Stimulated activated CD4-positive, alpha-beta T cell treated with anti-CD3 and anti-CD28 coated beads, TNF-alpha, amount 100 ng/mL, for 4 hours (primary cell): Measurements from ENCODE around the gene PMM2.

Experiments
- DNase-seq, 3 experiments: peaks; one replicate each; pipeline ENCODE4 v3.0.0-alpha.2; 2020; ENCODE audit warnings: low read depth in 3 of 3

The PMM2 gene

DNA sequence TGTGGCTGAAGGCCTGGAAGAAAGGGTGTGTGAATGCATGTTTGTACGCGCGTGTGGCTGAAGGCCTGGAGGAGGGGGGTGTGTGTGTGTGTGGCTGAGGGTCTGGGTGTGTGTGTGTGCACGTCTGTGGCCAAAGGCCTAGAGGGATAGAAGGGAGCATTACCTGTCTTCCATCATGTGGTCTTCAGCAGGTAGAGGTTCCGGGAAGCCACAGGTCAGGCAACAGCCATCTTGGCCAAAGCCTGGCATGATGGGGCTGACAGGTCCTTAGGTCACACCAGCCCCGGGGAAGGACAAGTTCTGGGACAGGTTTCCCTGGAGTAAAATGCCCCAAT, 89.8 kb downstream of the PMM2 start:
- DNase-seq = no peak

GRCh38 chr16:8887952-8888560, 90.4 kb downstream of the PMM2 start:
- DNase-seq = no peak

DNA sequence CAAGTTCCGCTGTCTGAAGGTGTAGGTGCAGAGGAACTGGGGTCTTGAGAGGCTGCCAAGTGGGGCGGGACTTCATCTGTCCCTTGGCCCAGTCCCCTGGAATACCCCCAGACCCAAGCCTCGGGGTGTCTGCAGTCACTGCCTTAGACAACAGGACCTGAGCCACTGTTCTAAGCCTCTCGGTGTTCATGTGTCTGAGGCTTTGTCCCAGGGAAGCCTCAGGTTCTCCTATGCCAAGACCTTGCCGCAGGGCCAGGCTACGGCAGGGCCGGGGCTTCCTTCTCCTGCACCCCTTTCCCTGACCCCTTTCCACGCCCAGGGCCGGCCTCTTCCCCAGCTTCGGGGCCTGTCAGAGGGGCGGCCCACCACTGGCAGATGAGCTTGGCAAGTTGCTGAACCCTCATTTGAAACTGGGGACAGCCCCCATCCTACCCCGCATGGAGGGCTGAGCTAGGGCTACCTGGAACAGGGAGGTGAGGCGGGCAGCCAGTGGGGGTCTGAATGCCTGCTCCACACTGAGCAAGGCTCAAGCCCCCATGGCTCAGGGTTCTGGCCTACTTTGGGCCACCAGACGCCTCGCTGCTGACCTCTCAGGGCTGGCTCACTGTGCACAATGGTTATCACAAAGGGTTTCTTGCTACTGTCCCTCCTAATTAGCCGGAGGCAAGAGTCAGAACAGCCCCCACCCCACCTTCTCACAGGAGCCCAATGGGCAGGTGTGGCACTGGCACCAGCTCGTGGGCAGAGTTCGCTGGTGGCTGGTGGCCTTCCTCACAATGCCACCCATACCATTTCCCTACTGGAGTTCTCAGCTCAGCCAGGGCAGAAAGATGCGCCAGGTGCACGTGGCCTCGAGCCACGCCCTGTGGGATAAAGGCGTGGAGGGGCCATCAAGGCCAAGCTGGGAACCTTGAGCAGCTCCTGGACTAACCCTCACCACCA, 91.6 kb downstream of the PMM2 start:
- no peak for DNase-seq

DNA sequence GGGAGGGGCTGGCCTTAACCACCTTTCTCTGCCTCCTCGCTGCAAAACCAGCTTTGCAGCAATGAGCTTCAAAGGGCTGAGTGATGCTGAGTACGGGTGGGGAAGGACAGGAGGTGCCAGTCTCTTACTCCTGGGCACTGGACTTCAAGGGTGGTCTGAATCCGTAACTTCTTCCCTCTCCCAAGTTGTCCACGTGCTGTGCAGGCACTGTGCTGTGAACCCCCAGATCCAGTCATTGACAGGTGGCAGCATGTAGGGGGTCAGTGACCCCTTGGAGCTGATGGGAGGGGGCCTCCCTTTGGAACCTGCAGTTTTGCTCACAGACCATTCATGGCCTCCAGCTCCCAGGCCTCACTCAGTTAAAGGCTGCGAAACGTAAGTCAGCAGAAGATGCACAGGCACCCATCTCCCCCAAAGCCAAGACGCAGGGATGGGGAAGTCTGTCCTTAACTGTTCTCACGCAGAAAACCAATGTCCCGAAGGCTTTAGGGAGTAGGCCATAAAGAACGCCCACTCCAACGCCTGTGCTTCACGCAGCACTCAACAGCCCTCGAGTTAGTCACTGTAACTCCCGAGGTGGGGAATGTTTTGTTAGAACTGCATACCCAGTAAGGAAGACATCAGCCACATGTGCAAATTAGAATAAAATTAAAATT, 92.4 kb downstream of the PMM2 start:
- DNase-seq = no peak

GRCh38 chr16:8890549-8890921, 92.9 kb downstream of the PMM2 start:
- DNase-seq = no peak

- DNase-seq = no peak
These were observed 94.5 kb downstream of the PMM2 start for GRCh38 chr16:8892101-8892575.

DNA sequence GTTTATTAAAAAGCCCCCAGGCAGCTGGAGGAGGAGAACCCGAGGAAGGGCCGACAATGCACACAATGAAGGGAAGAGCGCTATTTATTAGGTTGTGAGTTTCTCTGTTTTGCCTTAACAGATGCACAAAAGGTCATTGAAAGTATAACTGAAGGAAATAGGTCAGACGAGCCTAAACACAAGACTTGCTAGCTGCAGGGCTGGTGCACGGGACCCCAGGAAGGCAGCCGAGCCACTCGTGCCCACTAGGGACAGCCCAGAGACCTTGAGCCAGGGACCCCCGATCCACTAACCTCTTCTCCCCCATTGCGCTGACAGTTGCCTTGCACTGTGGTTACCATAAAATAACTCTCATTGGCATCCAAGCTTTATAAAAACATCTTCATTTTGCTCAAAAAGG, 95.8 kb downstream of the PMM2 start:
- no peak for DNase-seq

GRCh38 chr16:8893976-8894690, 96.5 kb downstream of the PMM2 start:
- no peak for DNase-seq

DNA sequence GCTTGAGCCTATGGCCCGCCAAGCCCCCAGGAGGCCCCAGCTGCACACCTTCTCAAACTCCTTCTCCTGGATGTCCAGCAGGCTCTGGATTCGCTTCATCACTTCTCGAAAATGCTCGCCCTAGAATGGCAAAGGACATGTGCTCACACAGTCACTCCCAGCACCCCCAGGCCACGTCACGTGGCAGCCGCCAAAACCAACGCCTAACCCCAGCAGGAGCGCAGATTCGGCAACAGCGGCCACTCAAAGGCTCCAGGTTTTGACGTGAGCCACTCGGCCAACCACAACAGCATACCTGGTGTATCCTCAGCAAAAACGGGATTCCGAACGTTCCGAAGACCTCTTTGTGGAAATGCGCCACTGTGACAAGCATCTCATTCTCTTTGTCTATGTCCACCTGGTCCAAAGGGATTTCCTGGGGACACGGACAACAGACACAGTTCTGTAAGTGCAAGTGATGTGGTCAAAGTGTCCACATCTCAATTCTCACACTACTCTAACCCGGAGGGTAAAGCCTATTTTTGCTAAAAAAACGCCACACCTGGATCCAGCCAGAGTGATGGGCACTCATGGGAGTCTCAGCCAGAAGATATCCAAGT, 97.2 kb downstream of the PMM2 start:
- DNase-seq = no peak

GRCh38 chr16:8898660-8899318, 101.2 kb downstream of the PMM2 start:
- no peak for DNase-seq
